DMS153 (cell line): ENCODE data around the gene IFNAR1.
"Not testable (repeated sequence)": the region's sequence is repeated elsewhere in the genome, so short reads cannot be mapped to it uniquely, and the experiment has no call there.

Experiments used
- DNase-seq: peaks from one replicate; lab custom pipeline; 2025; lab: John Stamatoyannopoulos, UW

Gene IFNAR1

DNA sequence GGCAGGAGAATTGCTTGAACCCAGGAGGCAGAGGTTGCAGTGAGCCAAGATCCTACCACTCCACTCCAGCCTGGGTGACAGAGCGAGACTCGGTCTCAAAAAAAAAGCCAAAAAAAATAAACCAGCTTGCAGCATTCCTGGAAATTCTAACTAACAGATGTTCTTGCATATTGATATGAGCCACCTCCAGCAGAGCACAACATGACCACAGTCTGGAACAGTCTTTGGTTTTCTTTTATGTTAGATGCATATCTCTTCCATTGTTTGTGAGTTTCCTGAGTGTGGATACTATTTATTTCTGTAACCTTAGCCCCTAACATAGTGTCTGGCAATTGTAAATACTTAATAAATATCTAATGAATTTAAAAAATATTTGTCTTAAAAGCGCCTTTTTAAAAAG is 23.9 kb downstream of the IFNAR1 start:
- no peak for DNase-seq

DNA sequence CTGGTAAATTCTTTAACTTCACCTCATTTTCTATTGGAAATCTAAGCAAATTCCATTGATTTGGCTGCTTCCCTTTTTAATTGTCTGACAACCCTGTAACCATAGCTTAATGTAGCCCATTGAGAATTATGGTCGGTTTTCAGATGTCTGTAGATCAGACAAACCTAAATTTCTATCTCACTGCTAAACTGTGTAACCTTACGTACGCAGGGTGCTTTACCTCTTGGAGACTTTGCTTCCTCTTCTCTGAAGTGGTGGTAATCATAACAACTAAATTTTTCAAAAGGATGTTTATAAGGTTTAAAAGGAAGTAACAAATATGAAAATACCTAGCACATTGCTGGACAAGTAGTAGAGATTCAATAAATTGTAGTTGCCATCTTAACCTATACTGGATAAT is 25.9 kb downstream of the IFNAR1 start:
- DNase-seq = no peak

DNA sequence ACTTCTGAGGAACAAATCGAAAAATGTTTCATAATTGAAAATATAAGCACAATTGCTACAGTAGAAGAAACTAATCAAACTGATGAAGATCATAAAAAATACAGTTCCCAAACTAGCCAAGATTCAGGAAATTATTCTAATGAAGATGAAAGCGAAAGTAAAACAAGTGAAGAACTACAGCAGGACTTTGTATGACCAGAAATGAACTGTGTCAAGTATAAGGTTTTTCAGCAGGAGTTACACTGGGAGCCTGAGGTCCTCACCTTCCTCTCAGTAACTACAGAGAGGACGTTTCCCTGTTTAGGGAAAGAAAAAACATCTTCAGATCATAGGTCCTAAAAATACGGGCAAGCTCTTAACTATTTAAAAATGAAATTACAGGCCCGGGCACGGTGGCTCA is 30.6 kb downstream of the IFNAR1 start:
- DNase-seq = no peak

GRCh38 chr21:33355996-33356395 is 31.2 kb downstream of the IFNAR1 start:
- no peak for DNase-seq

DNA sequence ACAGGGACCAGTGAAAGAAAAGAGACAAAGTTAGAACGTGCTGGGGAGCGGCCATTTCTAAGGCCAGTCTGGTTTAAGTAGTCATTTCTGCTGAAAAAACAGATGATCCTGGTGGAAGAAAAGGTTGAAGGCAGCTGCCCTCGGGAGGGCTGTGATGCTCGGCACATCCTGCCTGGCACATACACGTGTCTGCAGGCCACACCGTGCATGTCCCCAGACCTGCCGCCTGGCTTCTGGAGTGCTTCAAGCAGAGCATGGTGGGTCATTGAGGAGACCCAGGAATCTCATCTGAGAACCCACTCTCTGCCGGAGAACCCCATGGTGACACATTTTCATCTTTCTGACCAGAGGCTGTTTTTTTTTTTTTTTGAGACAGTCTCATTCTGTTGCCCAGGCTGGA is 32.4 kb downstream of the IFNAR1 start:
- DNase-seq = no peak

GRCh38 chr21:33359446-33359845 is 34.7 kb downstream of the IFNAR1 start:
- DNase-seq = no peak

- no peak for DNase-seq
Measured at GRCh38 chr21:33360281-33360680, 35.5 kb downstream of the IFNAR1 start.

DNA sequence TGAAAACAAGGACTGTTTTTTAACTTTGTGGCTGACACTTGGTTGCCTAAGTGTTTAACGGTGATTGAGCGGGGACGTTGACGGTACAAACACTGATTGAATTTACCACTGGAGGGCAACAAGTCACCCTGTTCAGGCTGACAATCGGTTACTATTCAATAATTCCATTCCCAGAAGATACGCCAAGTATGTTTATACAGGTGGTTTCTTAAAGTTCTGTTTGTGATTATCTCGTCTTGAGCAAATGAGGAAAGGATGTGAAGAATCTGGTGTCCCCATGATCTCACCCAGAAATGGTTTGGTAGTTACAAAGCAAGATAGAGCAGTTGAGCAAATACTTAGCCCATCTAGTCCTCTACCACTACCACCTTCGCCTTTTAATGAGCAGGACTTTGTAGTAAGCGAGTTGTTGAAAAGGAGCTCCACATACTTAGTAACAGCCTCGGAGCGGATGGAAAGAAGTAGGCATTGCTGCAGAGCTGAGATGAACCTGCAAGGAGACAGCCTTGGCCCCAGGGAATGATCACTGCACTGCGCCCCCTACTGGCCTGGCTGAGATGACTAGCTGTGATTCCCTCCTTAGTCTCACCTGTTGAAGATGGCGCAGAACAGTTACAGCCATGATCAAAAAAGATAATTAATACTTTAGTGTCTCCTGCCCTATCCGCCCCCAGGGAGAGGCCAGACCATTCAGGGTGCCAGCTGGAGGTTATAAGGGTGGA is 36.3 kb downstream of the IFNAR1 start:
- peak; percentile 71 for DNase-seq

- DNase-seq = peak; percentile 98
Measured at GRCh38 chr21:33362044-33362555, 37.3 kb downstream of the IFNAR1 start.

DNA sequence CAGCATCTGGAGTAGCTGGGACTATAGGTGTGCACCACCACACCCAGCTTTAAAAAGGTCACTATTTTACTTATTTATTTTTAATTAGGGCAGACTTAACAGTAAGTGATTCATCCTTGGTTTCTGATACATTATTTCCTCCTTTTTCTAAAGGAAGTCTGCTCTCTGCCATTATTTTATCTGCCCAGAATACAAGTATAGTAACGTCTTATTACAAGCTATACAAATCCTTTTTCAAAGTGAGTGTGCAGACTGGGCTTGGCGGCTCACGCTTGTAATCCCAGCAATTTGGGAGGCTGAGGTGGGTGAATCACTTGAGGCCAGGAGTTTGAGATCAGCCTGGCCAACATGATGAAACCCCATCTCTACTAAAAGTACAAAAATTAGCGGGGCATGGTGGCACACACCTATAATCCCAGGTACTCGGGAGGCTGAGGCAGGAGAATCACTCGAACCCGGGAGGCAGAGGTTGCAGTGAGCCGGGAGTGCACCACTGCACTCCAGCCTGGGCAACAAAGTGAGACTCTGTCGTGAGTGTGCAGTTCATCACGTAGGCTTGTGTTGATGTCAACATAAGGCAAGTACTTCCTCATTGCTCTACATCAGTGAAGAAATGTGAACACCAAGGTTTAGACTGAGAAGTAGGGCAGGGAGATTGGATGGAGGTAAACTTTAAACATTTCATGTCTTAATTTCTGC is 39.3 kb downstream of the IFNAR1 start:
- not testable (repeated sequence) for DNase-seq

GRCh38 chr21:33364830-33365229 is 40.1 kb downstream of the IFNAR1 start:
- no peak for DNase-seq

DNA sequence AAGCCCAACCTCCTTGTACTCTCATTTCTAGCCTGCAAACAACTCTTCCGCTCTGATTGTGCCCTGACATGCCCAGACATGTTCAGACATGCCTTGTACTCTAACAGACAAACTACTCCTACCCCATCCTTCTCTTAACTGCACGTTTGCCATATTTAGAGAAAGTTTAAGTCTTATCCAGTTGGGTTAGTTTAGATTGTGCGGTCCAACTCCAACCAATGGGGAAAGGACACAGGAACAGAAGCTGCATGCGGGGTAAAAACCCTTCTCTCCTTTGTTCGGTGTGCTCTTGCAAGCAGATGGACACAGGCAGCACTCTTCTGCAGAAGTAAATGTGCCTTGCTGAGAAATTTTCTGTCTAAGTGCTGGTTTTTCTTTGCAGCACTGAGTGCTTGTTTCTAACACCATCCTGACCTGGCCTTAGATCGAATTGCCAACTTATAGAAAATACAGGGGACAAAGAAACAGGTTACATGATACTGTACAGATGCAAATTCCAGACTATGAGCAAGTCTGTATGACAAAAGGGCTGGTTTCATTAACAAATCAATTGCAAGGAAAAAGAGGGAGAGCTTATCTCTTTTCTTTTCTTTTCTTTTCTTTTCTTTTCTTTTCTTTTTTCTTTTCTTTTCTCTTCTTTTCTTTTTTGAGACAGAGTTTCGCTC is 42.7 kb downstream of the IFNAR1 start:
- no peak for DNase-seq

DNA sequence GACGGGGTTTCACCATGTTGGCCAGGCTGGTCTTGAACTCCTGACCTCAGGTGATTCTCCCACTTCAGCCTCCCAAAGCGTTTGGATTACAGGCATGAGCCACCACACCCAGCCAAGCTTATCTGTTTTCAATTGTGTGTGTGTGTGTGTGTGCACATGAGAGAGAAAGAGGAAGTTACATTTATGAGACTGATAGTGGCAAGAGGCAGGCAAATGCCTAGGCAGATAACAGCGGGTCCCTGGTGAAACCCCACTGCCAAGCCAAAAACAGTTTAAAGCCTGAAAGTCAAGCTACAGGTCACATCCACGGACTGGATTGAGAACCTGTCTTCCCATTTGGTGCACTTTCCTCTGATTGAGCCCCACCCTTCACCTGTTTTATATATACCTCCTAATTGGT is 43.4 kb downstream of the IFNAR1 start:
- no peak for DNase-seq

DNA sequence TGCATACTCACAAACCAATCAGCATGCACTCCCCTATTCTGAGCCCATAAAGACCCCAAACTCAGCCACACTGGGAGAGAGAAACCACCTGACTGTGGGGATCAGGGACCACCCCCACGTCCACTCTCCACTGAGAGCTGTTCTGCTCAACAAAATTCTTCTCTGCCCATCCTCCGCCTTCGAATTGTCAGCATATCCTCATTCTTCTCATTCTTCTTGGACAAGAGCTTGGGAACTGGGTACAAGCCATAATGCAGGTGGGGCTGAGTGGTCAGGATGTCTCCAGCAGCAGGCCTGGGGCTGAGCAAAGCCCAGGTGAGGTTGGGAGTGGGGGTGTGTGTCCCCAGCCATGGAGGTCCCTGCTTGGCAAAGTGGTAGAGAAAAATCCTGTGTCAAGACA is 43.8 kb downstream of the IFNAR1 start:
- no peak for DNase-seq

DNA sequence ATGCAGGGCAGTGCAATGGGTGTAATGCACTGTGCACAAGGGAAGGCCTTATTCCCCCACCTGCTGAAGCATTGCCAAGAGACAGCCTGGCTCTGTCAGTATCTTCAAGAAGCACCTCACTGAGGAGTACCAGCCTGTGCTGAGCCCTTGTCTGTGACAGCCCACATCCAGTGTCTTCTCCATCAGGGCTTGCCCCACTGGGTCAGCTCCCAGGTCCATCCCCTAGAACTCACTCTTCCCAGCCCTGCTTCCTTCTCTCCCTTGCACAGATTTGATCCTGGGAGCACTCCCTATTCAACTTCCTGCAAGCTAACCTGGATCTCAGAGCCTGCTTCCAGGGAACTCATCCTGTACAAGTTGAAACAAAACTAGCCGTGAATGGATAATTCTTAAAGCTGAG is 44.8 kb downstream of the IFNAR1 start:
- DNase-seq = no peak

DNA sequence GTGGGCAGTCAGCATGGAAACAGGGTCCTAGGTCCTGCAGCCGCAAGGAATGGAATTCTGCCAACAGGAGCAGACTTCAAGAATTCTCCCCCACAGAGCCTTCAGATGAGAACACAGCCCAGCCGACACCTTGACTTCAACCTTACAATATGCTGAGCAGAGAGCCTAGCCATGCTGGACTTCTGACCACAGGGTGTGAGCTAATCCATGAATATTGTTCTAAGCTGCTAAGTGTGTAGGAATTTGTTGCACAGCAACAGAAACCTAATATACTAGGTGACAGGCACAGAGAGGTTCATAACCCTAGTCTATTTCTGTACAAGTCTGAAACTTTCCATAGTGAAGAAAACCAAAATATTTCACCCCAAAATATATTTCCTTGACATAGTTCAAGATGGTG is 45.5 kb downstream of the IFNAR1 start:
- no peak for DNase-seq

GRCh38 chr21:33371366-33371765 is 46.6 kb downstream of the IFNAR1 start:
- DNase-seq = no peak

DNA sequence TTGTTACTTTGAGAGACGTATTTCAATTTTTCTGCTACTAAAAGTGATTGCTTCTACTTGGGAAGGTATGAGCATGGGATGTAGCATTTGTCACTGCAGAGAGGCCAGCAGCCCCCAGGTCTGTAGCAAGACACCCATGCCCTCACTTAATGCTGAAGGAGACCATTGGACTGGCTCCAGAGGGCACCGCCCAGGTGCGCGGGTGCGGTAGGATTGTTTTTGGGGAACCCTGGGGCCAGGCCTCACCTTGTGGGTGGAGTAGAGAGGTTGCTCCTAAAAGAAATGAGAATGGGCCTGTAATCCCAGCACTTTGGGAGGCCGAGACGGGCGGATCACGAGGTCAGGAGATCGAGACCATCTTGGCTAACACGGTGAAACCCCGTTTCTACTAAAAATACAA is 47.8 kb downstream of the IFNAR1 start:
- no peak for DNase-seq

GRCh38 chr21:33373451-33373850 is 48.7 kb downstream of the IFNAR1 start:
- no peak for DNase-seq

GRCh38 chr21:33374080-33374449 is 49.3 kb downstream of the IFNAR1 start:
- DNase-seq = no peak

DNA sequence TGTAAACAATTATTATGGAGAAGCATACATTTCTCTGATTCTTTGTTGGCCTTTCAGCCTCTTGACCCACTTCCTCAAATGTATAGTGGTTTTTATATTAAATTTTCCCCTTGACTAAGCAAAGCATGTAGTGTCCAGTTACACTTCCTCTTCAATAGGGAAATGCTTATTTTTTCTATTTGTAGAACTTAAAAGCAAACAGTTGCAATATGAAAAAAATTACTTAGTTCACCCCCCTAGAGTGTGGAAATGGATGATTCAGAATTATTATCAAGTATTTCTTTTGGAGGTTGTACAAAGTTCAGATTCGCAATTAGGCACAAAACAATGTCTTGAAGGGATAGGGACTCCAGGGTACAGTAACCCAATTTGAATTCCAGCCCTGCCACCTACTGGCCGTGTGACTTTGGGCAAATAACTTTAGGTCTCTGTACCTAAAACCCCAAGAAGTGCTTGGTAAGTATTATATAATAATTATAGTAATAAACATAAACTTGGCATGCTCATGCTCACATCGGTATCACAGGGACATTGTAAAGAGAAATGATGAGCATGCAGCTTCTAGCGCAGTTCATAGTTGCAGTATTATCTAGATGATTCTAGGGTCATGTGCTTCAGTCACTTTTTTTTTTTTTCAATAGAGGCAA is 49.8 kb downstream of the IFNAR1 start:
- DNase-seq = no peak

DNA sequence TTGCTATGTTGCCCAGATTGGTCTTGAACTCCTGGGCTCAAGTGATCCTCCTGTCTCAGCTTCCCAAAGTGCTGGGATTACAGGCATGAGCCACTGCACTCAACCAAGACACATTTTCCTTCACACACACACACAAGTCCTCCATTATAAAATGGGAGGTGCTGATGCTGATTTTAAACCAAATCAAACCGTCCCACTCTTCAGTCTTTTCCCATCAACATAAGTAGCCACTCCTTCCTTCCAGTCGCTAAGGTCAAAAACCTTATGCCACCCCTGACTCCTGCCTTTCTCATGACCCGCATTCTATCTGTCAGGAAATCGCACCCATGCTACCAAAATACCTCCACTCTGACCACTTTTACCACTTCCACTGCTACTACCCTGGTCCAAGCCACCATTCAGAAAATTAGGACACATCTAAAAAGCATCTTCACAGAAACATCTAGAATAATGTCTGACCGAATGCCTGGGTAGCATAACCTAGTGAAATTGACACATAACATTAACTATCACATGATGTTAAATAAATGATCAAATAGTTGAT is 50.4 kb downstream of the IFNAR1 start:
- DNase-seq = no peak
